ENCODE measurements around the gene MINPP1. TPM values are rescaled to one million over a fixed set of nuclear protein-coding genes. Genes with fewer than 3 reads are reported as not detected.
A peak's percentile ranks its signal among the peaks of the same experiment; 100 is the strongest.
"Not testable (repeated sequence)": the region's sequence is repeated elsewhere in the genome, so short reads cannot be mapped to it uniquely, and the experiment has no call there.

MINPP1 gene
- total RNA-seq = 10 to 100 TPM; 11.1 to 28.4 (median 21.2) TPM

DNA sequence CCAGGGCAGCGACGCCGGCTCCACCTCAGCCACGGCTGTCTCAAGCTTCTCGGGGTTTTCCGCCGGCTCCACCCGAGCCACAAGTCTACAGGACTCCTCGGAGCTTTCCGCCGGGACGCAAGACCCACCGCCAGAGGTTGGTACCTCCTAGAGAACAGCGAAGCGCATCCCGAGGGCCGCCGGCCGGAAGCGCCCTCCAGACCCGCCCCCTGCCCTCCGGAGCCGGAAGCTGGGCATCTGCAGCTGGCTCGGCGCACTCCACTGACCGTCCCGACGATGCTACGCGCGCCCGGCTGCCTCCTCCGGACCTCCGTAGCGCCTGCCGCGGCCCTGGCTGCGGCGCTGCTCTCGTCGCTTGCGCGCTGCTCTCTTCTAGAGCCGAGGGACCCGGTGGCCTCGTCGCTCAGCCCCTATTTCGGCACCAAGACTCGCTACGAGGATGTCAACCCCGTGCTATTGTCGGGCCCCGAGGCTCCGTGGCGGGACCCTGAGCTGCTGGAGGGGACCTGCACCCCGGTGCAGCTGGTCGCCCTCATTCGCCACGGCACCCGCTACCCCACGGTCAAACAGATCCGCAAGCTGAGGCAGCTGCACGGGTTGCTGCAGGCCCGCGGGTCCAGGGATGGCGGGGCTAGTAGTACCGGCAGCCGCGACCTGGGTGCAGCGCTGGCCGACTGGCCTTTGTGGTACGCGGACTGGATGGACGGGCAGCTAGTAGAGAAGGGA, at the start of gene MINPP1:
TSS of gene MINPP1 (plus strand) at position 254 of the 726 bp plus-strand sequence. CDS start at position 277, 23 bp downstream.
- in situ Hi-C loops (cut with MboI; ENCODE audit: low pct_ligation_motif_present in 1 of 4, low pct_unique_long_range_greater_than_20kb in 1 of 4, low sequenced_read_pairs in 3 of 4) (no loop called here), intact Hi-C loops (cut with DNase I; ENCODE audit: low total_unique reads) (no loop called here)
- TF ChIP-seq CTCF (IDR thresholded peaks at IDR 0.05) = no peak
- peak; percentile 55 for TF ChIP-seq POLR2A (IDR thresholded peaks at IDR 0.05)
- peak; percentile 52 to 81 (median 74) for TF ChIP-seq POLR2AphosphoS5 (IDR thresholded peaks at IDR 0.05)
- no peak for TF ChIP-seq EP300 (IDR thresholded peaks at IDR 0.05; ENCODE audit: low read depth)
- no peaks in the 10 kb centered on the region for H3K27me3 ChIP-seq
- H3K4me1 ChIP-seq = peaks cover 5 to 34% (median 20%) of the 10 kb centered on the region in 4 donors
- peak within 1 kb of the TSS; percentile 86 to 91 (median 88) for H3K27ac ChIP-seq
- no peaks in the 10 kb centered on the region for H3K9me3 ChIP-seq
- WGBS, 2 donors (ENCODE audit: low coverage in 1 of 2) = 0% methylated on average over 70 of the region's 74 CpGs; no CpG with 5 or more reads in 1 of the 2 donors
- H3K36me3 ChIP-seq = peaks cover 0 to 5% (median 0%) of the 10 kb centered on the region in 4 donors
- H3K4me3 ChIP-seq = peak within 1 kb of the TSS; percentile 73 to 89 (median 83)
- DNase-seq = peak; percentile 82

DNA sequence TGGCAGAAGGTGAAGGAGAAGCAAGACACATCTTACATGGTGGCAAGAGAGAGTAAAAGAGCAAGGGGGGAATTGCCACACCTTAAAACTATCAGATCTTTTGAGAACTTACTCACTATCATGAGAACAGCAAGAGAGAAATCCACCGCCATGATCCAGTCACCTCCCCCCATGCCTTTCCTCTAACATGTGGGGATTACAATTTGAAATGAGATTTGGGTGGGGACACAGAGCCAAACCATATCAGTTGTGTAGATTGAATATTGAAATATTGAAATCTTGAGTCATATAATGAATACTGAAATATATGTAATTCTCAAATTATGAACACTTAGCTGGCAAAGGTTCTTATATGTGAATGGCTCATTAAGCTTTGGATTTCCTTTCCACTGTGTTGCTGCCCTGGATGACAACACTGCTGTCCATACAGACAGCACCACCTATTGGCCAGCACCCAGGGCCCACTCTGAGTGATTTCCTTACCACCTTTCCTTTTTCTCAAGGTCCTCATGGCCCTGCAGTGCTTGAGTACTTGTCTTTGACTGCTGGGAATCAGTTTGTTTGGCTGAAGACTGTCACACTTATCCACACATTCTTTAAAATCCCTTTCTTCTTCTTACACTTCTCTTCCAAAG, 48.0 kb upstream of the MINPP1 start:
- intact Hi-C loops (cut with DNase I; ENCODE audit: low total_unique reads); in situ Hi-C loops (cut with MboI; ENCODE audit: low pct_ligation_motif_present in 1 of 4, low pct_unique_long_range_greater_than_20kb in 1 of 4, low sequenced_read_pairs in 3 of 4); H3K4me1 ChIP-seq; H3K27me3 ChIP-seq; H3K27ac ChIP-seq; H3K4me3 ChIP-seq; H3K36me3 ChIP-seq; DNase-seq; H3K9me3 ChIP-seq: not testable (repeated sequence)
- no CpG with 5 or more reads among the region's 1 CpG for WGBS, 2 donors (ENCODE audit: low coverage in 1 of 2)

DNA sequence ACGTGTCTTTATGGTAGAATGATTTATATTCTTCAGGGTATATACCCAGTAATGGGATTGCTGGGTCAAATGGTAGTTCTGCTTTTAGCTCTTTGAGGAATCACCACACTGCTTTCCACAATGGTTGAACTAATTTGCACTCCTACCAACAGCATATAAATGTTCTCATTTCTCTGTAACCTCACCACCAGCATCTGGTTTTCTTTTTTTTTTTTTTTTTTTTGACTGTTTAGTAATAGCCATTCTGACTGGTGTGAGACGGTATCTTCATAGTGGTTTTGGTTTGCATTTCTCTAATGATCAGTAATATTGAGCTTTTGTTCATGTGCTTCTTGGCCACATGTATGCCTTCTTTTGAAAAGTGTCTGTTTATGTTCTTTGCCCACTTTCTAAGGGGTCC, 42.9 kb upstream of the MINPP1 start:
- no CpG with 5 or more reads among the region's 2 CpGs for WGBS, 2 donors (ENCODE audit: low coverage in 1 of 2)
- in situ Hi-C loops (cut with MboI; ENCODE audit: low pct_ligation_motif_present in 1 of 4, low pct_unique_long_range_greater_than_20kb in 1 of 4, low sequenced_read_pairs in 3 of 4) = not testable (repeated sequence)

GRCh38 chr10:87466849-87467248, 37.8 kb upstream of the MINPP1 start:
- 81% methylated on average over 3 of the region's 3 CpGs; no CpG with 5 or more reads in 1 of the 2 donors for WGBS, 2 donors (ENCODE audit: low coverage in 1 of 2)
- intact Hi-C loops (cut with DNase I; ENCODE audit: low total_unique reads); H3K9me3 ChIP-seq; H3K36me3 ChIP-seq; DNase-seq; H3K4me1 ChIP-seq; H3K27ac ChIP-seq; H3K27me3 ChIP-seq; in situ Hi-C loops (cut with MboI; ENCODE audit: low pct_ligation_motif_present in 1 of 4, low pct_unique_long_range_greater_than_20kb in 1 of 4, low sequenced_read_pairs in 3 of 4); H3K4me3 ChIP-seq: not testable (repeated sequence)

More for the DNA sequence above, 42.9 kb upstream of the MINPP1 start:
- H3K4me3 ChIP-seq; DNase-seq; H3K4me1 ChIP-seq; H3K36me3 ChIP-seq; H3K27me3 ChIP-seq; intact Hi-C loops (cut with DNase I; ENCODE audit: low total_unique reads); H3K27ac ChIP-seq; H3K9me3 ChIP-seq: not testable (repeated sequence)

DNA sequence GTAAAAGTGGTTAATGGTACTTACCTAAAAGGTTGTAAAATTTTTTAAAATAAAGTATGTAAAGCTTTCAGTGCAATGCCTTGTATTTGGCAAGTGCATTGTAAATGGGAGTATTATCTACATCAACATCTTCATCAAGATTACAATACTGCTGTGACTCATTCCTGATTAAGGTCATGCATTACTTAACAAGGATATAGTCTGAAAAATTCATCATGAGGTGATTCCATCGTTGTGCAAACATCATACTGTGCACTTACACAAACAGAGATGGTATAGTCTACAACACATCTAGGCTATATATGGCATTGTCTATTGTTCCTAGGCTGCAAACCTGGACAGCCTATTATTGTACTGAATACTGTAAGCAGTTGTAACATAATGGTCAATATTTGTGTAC, 16.0 kb upstream of the MINPP1 start:
- peak in 1 of 3 donors; percentile 13 for TF ChIP-seq POLR2AphosphoS5 (IDR thresholded peaks at IDR 0.05)
- H3K4me1 ChIP-seq; H3K27ac ChIP-seq; H3K9me3 ChIP-seq; intact Hi-C loops (cut with DNase I; ENCODE audit: low total_unique reads); H3K4me3 ChIP-seq; DNase-seq; H3K36me3 ChIP-seq; H3K27me3 ChIP-seq; in situ Hi-C loops (cut with MboI; ENCODE audit: low pct_ligation_motif_present in 1 of 4, low pct_unique_long_range_greater_than_20kb in 1 of 4, low sequenced_read_pairs in 3 of 4): not testable (repeated sequence)
- WGBS, 2 donors (ENCODE audit: low coverage in 1 of 2) = 67% methylated on average over 1 of the region's 1 CpG; no CpG with 5 or more reads in 1 of the 2 donors

GRCh38 chr10:87490285-87490684, 14.4 kb upstream of the MINPP1 start:
- 50% methylated on average over 1 of the region's 3 CpGs; no CpG with 5 or more reads in 1 of the 2 donors for WGBS, 2 donors (ENCODE audit: low coverage in 1 of 2)
- H3K27me3 ChIP-seq; intact Hi-C loops (cut with DNase I; ENCODE audit: low total_unique reads); H3K36me3 ChIP-seq; H3K4me3 ChIP-seq; in situ Hi-C loops (cut with MboI; ENCODE audit: low pct_ligation_motif_present in 1 of 4, low pct_unique_long_range_greater_than_20kb in 1 of 4, low sequenced_read_pairs in 3 of 4); H3K27ac ChIP-seq; H3K9me3 ChIP-seq; DNase-seq; H3K4me1 ChIP-seq: not testable (repeated sequence)

DNA sequence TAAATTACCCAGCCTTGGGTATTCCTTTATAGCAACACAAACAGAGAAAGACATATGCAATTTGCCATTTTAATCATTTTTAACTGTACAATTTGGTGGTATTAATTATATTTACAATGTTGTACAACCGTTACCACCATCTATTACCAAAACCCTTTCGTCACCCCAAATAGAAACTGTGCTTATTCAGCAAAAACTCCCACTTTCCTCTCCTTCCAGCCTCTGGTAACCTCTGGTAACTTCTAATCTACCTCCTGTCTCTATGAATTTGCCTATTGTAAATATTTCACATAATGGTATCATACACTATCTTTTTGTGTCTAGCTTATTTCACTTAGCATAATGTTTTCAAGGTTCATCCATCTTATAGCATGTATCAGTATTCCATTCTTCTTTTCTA, 12.2 kb upstream of the MINPP1 start:
- H3K4me3 ChIP-seq; DNase-seq; H3K27me3 ChIP-seq; in situ Hi-C loops (cut with MboI; ENCODE audit: low pct_ligation_motif_present in 1 of 4, low pct_unique_long_range_greater_than_20kb in 1 of 4, low sequenced_read_pairs in 3 of 4); intact Hi-C loops (cut with DNase I; ENCODE audit: low total_unique reads); H3K9me3 ChIP-seq; H3K4me1 ChIP-seq; H3K27ac ChIP-seq; H3K36me3 ChIP-seq: not testable (repeated sequence)
- 67 to 93% methylated on average over 1 to 2 of the region's 2 CpGs for WGBS, 2 donors (ENCODE audit: low coverage in 1 of 2)

DNA sequence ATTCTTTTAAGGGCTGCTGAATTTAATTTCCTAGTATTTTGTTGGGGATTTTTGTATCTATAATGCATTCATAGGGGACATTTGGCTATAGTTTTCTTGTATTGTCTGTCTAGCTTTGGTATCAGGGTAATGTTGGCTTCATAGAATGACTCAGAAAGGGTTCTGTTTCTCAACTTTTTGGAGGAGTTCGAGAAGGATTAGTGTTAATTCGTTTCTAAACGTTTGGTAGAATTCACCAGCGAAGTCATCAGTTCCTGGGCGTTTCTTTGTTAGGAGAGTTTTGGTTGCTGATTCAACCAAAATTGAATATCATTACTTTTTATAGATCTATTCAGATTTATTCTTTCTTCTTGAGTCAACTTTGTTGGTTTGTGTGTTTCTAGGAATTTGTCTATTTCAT, 9.2 kb upstream of the MINPP1 start:
- intact Hi-C loops (cut with DNase I; ENCODE audit: low total_unique reads); H3K4me1 ChIP-seq; H3K4me3 ChIP-seq; H3K27ac ChIP-seq; DNase-seq; H3K9me3 ChIP-seq; in situ Hi-C loops (cut with MboI; ENCODE audit: low pct_ligation_motif_present in 1 of 4, low pct_unique_long_range_greater_than_20kb in 1 of 4, low sequenced_read_pairs in 3 of 4); H3K36me3 ChIP-seq; H3K27me3 ChIP-seq: not testable (repeated sequence)
- WGBS, 2 donors (ENCODE audit: low coverage in 1 of 2) = 78 to 80% methylated on average over 1 to 5 of the region's 5 CpGs

DNA sequence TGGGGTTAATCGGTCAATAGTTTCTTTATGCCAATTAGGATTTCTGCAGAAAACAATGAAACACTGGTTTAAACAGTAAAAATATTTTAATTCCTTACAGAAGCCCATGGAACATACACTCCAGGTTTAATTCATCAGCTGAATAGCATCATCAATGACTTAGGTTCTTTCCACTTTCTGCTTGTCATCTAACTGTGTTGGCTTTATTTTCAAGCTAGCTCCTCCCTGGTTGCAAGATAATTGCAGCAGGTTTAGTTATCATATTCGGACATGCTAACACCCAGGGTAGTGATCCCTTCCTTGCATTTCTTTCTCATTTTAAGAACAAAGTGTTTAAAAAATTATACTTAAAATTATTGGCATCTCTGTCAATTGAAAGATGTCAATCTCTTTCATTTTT, 7.3 kb upstream of the MINPP1 start:
- DNase-seq; in situ Hi-C loops (cut with MboI; ENCODE audit: low pct_ligation_motif_present in 1 of 4, low pct_unique_long_range_greater_than_20kb in 1 of 4, low sequenced_read_pairs in 3 of 4); H3K27ac ChIP-seq; intact Hi-C loops (cut with DNase I; ENCODE audit: low total_unique reads); H3K4me3 ChIP-seq; H3K36me3 ChIP-seq; H3K9me3 ChIP-seq; H3K27me3 ChIP-seq; H3K4me1 ChIP-seq: not testable (repeated sequence)
- 88 to 100% methylated on average over 1 to 2 of the region's 2 CpGs for WGBS, 2 donors (ENCODE audit: low coverage in 1 of 2)

All from transverse colon (tissue), 4 donors.